Transverse colon (tissue), 4 donors: ENCODE results near the gene LAPTM5.

Source experiments
- POLR2A ChIP-seq: fragments of 450-650 bp; IDR thresholded peaks from one replicate; pipeline ENCODE4 v1.6.1; 2016; ENCODE audit warnings: antibody characterized with exemption, mild to moderate bottlenecking, moderate library complexity
- POLR2AphosphoS5 ChIP-seq, 3 donors: sonication (generic); formaldehyde crosslinking; IDR thresholded peaks; one replicate each; pipeline ENCODE4 v1.6.1; 2016; ENCODE audit warnings: antibody characterized with exemption in 3 of 3
- TF ChIP-seq, protein P1 (sequence below), 5 experiments: fragments of 200-600 bp in 3 of 5; fragments of 450-650 bp in 2 of 5; sonication (generic) in 3 of 5; IDR thresholded peaks; 1 replicate in 2 of 5; 2 replicates in 3 of 5; pipeline ENCODE4 v1.5.1; 2016 to 2017; ENCODE audit warnings: antibody characterized with exemption in 5 of 5, inconsistent platforms in 3 of 5, mild to moderate bottlenecking in 2 of 5, moderate library complexity in 1 of 5

DNA sequence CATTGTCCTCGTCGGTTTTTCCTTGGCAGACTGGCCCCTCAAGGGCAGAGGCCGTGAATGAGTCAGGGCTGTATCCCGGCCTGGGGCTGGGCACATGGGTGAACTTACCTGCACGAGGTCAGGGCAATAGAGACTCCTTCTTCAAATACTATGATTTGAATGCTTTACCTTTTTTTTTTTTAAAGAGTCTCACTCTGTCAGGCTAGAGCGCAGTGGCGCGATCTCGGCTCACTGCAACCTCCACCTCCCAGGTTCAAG lies 5.0 kb downstream of the LAPTM5 start:
- TF ChIP-seq, protein P1, sequence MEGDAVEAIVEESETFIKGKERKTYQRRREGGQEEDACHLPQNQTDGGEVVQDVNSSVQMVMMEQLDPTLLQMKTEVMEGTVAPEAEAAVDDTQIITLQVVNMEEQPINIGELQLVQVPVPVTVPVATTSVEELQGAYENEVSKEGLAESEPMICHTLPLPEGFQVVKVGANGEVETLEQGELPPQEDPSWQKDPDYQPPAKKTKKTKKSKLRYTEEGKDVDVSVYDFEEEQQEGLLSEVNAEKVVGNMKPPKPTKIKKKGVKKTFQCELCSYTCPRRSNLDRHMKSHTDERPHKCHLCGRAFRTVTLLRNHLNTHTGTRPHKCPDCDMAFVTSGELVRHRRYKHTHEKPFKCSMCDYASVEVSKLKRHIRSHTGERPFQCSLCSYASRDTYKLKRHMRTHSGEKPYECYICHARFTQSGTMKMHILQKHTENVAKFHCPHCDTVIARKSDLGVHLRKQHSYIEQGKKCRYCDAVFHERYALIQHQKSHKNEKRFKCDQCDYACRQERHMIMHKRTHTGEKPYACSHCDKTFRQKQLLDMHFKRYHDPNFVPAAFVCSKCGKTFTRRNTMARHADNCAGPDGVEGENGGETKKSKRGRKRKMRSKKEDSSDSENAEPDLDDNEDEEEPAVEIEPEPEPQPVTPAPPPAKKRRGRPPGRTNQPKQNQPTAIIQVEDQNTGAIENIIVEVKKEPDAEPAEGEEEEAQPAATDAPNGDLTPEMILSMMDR (IDR thresholded peaks at IDR 0.05): no peak
- TF ChIP-seq POLR2AphosphoS5 (IDR thresholded peaks at IDR 0.05) (no peak), POLR2A (no peak)
